NCI-H1105 (cell line): ENCODE data around the gene SLC22A15.
A peak's percentile ranks its signal among the peaks of the same experiment; 100 is the strongest.
"Not testable (repeated sequence)": the region's sequence is repeated elsewhere in the genome, so short reads cannot be mapped to it uniquely, and the experiment has no call there.

Source experiments
- DNase-seq: peaks from one replicate; lab custom pipeline; 2025; lab: John Stamatoyannopoulos, UW

Gene SLC22A15

GRCh38 chr1:115980998-115981993 lies 5.0 kb downstream of the SLC22A15 start:
- peak; percentile 19 for DNase-seq

DNA sequence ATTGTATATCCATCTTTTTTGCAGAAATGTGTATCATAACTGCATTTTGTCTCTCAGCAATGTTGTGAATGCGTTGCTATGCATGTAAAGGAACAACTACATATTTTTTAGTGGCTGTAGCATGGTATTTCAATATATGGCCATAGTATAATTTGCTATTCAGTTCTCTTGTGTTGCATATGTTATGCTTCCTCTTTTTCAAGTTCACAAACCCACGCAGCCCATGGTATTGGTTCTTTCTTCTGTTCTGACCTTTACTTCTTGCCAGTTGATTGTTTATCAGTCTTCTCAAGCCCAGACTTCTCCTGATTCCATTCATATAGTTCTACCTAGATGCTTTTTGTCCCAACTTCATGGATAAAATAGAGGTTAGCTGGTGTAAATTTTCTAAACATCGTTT lies 6.1 kb downstream of the SLC22A15 start:
- DNase-seq, result no peak

- DNase-seq, result no peak
Measured at GRCh38 chr1:115983584-115983983, 7.3 kb downstream of the SLC22A15 start.

DNA sequence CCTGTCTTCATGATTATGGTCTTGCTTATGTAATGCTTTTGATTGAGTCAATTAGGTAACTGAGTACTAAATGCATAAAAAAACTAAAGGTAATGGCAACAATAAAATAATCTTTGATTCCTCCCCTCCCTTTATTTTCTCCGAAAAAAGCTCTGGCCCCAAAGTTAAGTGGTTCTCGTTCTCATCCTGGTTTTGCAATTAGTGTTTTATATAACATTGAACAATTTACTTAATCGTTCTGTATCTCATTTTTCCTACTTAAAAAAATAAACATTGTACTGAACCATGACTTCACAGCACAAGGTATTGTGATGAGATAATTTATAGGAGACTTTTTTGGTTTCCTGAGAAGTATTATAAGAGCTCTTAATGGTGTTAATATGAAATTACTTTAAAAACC lies 11.3 kb downstream of the SLC22A15 start:
- DNase-seq, result no peak

GRCh38 chr1:115988953-115989352 lies 12.6 kb downstream of the SLC22A15 start:
- DNase-seq, result no peak

GRCh38 chr1:115989699-115990098 lies 13.4 kb downstream of the SLC22A15 start:
- no peak for DNase-seq

DNA sequence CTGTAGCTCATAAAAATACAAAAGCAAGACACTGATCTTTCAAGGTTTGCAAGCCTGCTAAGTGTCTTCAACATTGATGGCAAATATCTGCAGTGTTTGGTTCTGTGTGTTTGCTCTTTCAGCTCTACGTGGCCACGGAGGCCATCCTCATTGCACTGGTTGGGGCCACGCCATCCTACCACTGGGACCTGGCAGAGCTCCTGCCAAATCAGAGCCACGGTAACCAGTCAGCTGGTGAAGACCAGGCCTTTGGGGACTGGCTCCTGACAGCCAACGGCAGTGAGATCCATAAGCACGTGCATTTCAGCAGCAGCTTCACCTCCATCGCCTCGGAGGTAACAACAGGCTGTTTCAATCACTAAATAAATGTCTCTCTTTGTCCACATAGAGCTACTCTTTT lies 15.6 kb downstream of the SLC22A15 start:
- no peak for DNase-seq

DNA sequence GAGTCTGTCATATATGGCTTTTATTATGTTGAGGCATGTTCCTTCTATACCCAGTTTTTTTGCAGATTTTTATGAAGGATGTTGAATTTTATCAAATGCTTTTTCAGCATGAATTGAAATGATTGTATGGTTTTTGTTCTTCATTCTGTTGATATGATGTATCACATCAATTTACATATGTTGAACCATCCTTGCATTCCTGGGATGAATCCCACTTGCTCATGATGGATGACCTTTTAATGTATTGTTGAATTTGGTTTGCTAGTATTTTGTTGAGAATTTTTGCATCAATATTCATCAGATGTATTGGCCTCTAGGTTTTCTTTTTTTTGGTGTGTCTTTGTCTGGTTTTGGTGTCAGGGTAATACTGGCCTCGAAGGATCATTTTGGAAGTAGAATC lies 21.6 kb downstream of the SLC22A15 start:
- DNase-seq, result not testable (repeated sequence)

DNA sequence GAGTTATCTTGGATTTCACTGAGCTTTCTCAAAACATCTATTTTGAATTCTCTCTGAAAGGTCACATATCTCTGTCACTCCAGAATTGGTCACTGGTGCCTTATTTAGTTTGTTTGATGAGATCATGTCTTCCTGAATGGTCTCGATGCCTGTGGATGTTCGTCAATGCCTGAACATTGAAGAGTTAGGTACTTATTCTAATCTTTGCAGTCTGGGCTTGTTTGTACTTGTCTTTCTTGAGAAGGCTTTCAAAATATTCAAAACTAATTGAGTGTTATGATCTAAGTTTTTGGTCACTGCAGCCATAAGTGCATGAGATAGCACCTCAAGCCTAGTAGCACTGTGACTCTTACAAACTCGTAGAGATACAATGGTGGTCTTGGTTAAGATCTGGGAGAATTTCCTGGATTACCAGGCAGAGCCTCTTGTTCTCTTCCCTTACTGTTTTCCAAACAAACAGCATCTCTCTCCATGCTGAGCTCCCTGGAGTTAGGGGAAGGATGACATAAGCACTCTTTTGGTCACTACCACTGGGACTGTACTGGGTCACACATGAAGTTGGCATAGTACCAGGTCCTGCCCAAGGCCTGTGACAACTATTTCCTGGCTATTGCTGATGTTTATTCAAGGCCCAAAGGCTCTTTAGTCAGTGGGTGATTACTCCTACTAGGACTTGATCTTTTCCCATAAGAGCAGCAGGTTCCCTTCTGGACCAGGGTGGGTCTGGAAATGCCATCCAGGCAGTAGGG lies 25.6 kb downstream of the SLC22A15 start:
- DNase-seq, result no peak

GRCh38 chr1:116002781-116003420 lies 26.6 kb downstream of the SLC22A15 start:
- no peak for DNase-seq

- DNase-seq, result no peak
Measured at GRCh38 chr1:116003823-116004222, 27.5 kb downstream of the SLC22A15 start.

DNA sequence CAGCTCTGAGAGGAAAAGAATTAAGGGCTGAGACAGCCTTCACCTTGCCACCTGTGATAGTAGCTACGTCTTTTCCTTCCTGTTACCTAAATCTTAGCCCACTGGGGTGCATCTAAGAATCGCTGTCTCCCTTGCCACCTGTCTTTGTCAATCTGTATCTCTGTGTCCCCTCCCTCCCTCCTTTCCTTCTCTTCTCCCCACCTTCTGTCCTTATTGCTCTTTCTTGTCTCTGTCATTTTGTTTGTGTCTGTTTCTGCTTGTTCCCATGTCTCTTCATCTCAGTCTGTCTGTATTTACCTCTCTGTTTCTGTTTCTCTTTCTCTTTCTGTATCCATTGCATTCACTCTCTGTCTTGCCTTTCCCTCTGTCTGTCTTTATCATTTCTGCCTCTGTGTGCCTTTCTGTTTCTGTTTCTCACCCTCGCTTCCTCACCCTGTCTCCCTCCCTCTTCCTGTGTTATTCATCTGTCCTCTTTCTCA lies 30.2 kb downstream of the SLC22A15 start:
- no peak for DNase-seq

DNA sequence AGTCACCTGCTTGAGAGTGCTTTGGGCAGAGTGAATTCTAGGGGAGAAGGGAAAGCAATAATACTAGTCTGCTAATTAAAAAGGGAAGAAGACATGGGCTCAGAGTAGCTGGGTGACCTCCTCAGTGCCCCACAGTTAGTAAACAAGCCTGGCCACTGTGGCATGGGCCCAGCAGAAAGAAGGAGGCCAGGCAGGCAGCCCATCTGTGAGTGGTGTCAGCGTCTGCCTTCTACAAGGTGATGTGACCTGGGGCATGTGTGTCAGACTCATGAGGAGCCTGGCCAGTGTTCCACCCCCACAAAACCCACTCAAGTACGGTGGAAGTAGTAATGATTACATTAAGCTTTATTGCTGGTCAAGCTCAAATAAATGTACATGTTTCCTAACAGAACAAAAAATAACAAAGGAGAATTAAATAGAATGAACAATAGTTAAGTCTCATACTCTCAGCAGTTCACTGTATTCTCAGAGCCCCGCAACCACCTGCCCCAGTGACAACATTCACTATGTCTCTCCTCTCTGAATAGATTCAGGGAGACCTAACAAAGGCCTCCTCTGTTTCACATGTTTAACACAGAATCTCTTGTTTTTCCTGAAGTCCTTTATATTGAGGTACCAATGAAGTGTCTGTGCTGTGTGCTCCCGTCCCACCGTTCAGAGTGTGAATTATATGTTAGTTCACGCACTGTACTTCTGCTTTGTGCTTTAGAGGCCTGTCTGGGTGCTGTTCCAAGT lies 32.5 kb downstream of the SLC22A15 start:
- no peak for DNase-seq

GRCh38 chr1:116012716-116013115 lies 36.4 kb downstream of the SLC22A15 start:
- no peak for DNase-seq

DNA sequence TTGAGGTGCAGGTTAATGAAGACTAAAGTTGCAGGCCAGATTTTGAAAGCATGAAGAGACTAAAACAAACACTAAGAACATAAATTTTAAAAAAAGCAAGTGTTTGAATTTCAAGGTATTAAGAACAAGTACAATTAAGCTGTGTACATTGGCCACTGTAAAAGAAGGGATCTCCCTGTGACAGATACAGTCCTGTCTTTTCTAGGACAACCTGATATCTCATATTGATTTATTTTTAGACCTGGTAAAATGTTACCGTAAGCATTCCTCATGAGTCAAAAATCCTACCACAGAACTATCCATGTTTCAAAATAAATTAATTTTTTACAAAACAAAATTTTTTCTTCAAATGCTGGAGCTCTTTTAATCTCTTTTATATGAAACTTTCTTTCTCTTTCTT lies 39.4 kb downstream of the SLC22A15 start:
- no peak for DNase-seq

DNA sequence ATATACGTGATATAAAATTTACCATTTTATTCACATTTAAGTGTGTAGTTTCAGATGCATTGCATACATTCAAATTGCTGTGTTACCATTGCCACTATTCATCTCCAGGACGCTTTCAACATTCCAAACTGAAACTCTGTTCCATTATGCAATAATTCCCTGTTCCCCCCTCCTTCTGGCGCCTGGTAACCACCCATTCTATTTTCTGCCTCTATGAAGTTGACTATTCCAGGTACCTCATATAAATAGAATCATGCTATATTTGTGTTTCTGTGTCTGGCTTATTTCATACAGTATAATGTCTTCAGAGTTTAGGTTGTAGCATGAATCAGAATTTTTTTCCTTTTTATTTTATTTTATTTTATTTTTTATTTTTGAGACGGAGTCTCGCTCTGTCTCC lies 41.7 kb downstream of the SLC22A15 start:
- DNase-seq, result no peak

DNA sequence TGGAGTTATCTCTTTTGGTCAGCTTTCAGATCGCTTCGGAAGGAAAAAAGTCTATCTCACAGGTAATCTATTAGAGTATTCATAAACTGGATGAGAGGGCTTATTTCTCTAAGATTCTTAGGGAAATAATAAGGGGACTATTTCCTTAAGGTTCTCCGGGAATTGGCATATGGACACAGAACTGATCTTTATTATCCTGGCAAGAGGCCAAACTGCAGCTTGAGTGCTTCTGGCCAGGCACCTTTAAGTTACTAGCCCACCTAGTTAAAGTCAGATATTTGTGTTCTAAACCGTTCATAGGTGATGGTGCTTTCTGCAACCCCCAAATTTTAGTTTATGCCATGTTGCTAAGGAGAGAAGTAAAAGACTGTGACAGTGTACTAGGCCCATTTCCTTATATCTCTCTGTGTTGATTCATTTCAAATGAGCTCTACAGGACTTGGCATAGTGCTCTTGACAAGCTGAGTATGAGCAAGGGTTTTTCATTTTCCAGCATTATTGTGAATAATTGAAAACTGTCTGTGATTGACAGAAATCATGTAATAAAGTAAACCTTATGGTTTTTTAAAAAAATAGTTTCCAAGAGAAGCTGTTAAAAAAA lies 43.4 kb downstream of the SLC22A15 start:
- DNase-seq, result peak; percentile 10

DNA sequence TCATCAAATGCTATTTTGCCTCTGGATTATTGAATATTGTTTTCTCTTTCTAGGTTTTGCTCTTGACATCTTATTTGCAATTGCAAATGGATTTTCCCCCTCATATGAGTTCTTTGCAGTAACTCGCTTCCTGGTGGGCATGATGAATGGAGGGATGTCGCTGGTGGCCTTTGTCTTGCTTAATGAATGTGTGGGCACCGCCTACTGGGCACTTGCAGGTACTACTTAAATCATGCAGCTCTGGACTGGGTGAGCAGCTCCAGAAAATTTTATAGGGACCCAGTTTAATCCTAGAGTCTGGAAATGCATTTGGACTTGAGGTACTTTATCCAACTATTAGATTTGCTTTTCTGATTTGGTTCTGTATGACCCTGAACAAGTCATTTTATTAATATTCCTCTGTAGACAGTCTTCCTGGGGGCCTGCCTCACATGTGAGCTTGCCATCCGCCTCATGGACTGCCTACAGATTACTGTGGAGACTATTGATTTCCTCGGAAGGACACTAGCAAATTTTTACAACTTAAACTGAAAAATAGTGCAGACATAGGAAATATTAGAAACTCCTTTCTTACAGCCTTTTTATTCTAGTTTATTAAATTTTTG lies 44.5 kb downstream of the SLC22A15 start:
- DNase-seq, result no peak

DNA sequence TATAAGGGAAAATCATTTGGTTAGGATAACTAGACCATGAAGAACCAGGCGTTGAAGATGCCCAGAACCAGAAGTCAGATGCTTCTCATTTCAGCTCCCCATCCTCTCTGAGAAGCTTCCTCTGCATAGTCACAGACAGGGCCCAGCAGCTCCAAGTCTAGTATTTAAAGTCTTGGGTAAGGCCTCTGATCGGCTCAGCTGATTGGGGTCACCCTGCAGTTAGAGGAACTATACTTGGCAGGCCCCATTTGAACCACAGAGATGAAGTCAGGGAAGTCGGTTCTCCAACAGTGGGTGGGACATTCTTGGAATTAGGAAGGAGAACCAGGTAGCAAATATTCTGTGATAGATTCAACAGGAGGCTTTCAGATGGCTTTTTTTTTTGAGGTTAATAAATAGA lies 48.3 kb downstream of the SLC22A15 start:
- DNase-seq, result no peak

- DNase-seq, result no peak
Measured at GRCh38 chr1:116026631-116027030, 50.3 kb downstream of the SLC22A15 start.

GRCh38 chr1:116031302-116031835 lies 55.1 kb downstream of the SLC22A15 start:
- DNase-seq, result no peak
